ENCODE results near the gene CUX1. TPM values are rescaled to one million over a fixed set of nuclear protein-coding genes. Genes with fewer than 3 reads are reported as not detected.

The CUX1 gene
- total RNA-seq, 4 donors from 2014 or later, result 56.9 to 124 (median 93.2) TPM

DNA sequence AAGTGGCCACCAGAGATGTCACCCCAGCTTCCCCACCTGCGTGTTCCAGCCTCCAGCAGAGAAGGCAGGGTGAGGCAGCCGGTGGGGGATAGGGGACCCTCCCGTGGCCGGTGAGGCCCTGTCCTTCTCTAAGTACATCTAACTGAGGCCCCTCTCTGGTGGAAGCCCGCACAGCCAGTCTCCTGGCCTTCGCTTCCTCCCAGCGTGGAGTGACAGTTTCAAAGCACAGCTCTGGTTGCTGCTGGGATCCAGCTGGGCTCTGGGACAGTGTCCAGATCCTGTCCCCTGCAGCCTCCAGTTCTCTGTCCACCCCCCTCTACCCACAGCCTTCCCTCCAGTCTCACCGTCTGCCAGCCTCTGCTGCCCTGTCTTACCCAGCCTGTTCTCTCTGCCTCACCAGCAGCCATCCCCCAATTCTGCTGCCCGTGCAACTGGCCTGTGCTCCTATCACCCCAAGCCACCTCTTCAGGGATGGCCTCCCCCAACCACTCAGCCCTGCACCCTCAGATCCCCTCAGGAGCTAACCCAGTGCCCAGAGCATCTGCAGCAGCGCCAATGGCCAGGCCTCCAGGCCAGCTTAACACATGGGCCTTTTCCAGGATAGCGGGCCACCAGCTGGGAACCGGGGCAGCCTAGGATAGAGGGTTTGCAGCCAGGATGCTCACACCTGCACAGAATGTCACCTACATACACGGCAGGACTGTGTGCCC lies 452.9 kb downstream of the CUX1 start:
- TF ChIP-seq, protein P1, sequence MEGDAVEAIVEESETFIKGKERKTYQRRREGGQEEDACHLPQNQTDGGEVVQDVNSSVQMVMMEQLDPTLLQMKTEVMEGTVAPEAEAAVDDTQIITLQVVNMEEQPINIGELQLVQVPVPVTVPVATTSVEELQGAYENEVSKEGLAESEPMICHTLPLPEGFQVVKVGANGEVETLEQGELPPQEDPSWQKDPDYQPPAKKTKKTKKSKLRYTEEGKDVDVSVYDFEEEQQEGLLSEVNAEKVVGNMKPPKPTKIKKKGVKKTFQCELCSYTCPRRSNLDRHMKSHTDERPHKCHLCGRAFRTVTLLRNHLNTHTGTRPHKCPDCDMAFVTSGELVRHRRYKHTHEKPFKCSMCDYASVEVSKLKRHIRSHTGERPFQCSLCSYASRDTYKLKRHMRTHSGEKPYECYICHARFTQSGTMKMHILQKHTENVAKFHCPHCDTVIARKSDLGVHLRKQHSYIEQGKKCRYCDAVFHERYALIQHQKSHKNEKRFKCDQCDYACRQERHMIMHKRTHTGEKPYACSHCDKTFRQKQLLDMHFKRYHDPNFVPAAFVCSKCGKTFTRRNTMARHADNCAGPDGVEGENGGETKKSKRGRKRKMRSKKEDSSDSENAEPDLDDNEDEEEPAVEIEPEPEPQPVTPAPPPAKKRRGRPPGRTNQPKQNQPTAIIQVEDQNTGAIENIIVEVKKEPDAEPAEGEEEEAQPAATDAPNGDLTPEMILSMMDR (IDR thresholded peaks at IDR 0.05), result no peak
- no peak for TF ChIP-seq POLR2A (IDR thresholded peaks at IDR 0.05)
- Histone ChIP-seq H3K27ac (no peak overlapping the region), H3K27me3 (no peaks in the 10 kb centered on the region), H3K9me3 (no peaks in the 10 kb centered on the region), H3K4me3 (no peak overlapping the region), H3K4me1 (peaks cover 0 to 11% (median 2%) of the 10 kb centered on the region in 4 donors), H3K36me3 (no peaks in the 10 kb centered on the region)
- no peak for DNase-seq
- intact Hi-C loops (cut with DNase I; ENCODE audit: low total_unique reads), result loop anchor here (2.0 to 5.0 kb wide), 2 partner anchors 668 to 728 kb away; no protein-coding TSS in a partner anchor
- 78% methylated on average over 10 of the region's 13 CpGs; no CpG with 5 or more reads in 1 of the 2 donors for WGBS, 2 donors (ENCODE audit: low coverage in 1 of 2)
- in situ Hi-C loops (cut with MboI; ENCODE audit: low pct_ligation_motif_present in 1 of 4, low pct_unique_long_range_greater_than_20kb in 1 of 4, low sequenced_read_pairs in 3 of 4), result loop anchor here (5.0 to 10.0 kb wide), 2 partner anchors 726 to 728 kb away; no protein-coding TSS in a partner anchor

DNA sequence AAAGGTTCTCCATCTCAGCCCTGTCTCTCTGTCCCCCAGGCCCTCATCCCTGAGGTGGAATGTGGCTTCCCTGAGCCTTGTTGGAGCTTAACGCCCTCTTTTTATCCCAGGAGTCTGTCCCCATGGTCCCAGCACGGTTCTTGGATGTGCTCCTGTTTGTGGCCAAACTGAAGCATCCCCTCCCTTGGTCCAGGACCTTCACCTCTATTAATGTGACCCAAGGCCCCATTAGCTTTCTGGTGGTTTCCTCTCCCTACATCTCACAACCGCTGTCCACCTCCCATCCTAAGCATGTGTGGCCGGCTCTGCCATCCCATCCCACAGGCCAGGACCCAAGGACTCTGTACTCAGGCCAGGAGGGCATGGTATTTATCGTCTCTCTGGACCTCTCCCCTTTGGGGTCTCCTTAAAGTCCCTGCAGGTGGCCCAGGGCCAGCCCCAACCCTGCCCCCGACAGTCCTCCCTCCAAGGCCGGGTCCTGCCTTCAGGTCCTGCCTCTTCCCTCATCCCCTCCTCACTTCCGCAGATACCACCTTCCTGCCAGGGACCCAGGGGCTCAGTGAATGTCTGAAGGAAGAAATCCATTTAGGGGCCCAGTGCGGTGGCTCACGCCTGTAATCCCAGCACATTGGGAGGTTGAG lies 453.9 kb downstream of the CUX1 start:
- in situ Hi-C loops (cut with MboI; ENCODE audit: low pct_ligation_motif_present in 1 of 4, low pct_unique_long_range_greater_than_20kb in 1 of 4, low sequenced_read_pairs in 3 of 4), result loop anchor here (5.0 to 10.0 kb wide), 2 partner anchors 726 to 729 kb away; no protein-coding TSS in a partner anchor
- Histone ChIP-seq H3K27ac (no peak overlapping the region), H3K4me3 (no peak overlapping the region)

DNA sequence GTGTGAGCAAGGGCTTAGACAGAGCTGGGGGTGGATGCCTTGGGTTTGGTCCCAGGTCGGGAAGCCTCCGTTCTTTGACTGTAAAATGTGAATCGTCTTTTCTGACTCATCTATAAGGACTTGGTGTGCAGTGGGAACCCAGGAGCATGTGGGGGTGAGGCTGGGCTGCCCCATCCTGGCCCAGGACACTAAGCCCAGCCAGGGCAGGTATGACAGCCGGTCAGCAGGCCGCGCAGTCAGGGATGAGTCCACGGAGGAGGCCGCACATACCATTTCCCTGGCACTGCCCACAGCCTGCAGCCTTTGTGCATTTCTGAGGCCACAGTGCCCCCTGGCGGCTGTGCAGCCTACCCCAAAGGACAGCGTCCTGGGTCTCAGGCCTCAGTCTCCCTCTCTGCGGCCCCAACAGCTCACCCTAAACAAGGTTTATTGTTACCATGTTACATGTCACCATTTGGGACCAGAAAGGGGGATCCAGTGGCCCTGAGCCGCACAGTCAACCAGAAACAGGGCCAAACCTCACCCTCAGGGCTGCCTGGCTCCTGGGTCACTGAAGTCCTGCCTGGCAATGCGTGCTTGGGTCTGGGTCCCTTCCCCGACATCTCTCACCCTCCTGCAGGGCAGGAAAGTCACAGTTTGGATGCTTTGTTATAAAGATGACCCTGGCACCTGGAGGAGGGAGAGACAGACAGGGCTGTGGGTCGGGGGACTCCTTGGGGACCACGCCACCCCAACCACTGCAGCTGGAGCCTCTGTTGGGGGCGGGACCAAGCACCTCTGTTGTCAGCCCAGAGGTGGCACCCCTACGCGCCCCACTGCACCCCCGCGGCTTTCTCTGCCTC lies 454.9 kb downstream of the CUX1 start:
- intact Hi-C loops (cut with DNase I; ENCODE audit: low total_unique reads), result loop anchor here (5.0 kb wide), 1 partner anchor 730 kb away; no protein-coding TSS in a partner anchor
- in situ Hi-C loops (cut with MboI; ENCODE audit: low pct_ligation_motif_present in 1 of 4, low pct_unique_long_range_greater_than_20kb in 1 of 4, low sequenced_read_pairs in 3 of 4), result loop anchor here (5.0 to 10.0 kb wide), 2 partner anchors 727 to 730 kb away; no protein-coding TSS in a partner anchor
- H3K27me3 ChIP-seq, result no peaks in the 10 kb centered on the region
- no peak overlapping the region for H3K4me3 ChIP-seq
- H3K4me1 ChIP-seq, result peaks cover 0 to 11% (median 2%) of the 10 kb centered on the region in 4 donors
- H3K9me3 ChIP-seq, result no peaks in the 10 kb centered on the region
- WGBS, 2 donors (ENCODE audit: low coverage in 1 of 2), result 46 to 53% methylated on average over 3 to 20 of the region's 21 CpGs
- H3K27ac ChIP-seq, result no peak overlapping the region
- TF ChIP-seq, protein P1 (IDR thresholded peaks at IDR 0.05), result peak; percentile 90 to 93 (median 90)
- no peak for TF ChIP-seq EP300 (IDR thresholded peaks at IDR 0.05; ENCODE audit: low read depth)
- DNase-seq, result peak; percentile 83
- H3K36me3 ChIP-seq, result no peaks in the 10 kb centered on the region

More for the DNA sequence above, 453.9 kb downstream of the CUX1 start:
- H3K9me3 ChIP-seq, result no peaks in the 10 kb centered on the region
- TF ChIP-seq EP300 (IDR thresholded peaks at IDR 0.05; ENCODE audit: low read depth) (no peak), POLR2AphosphoS5 (IDR thresholded peaks at IDR 0.05) (no peak), POLR2A (IDR thresholded peaks at IDR 0.05) (no peak)
- TF ChIP-seq, protein P1 (IDR thresholded peaks at IDR 0.05), result no peak
- DNase-seq, result no peak
- intact Hi-C loops (cut with DNase I; ENCODE audit: low total_unique reads), result loop anchor here (2.0 to 5.0 kb wide), 2 partner anchors 668 to 729 kb away; no protein-coding TSS in a partner anchor
- no peaks in the 10 kb centered on the region for H3K36me3 ChIP-seq
- 93 to 97% methylated on average over 3 to 10 of the region's 10 CpGs for WGBS, 2 donors (ENCODE audit: low coverage in 1 of 2)
- no peaks in the 10 kb centered on the region for H3K27me3 ChIP-seq
- peaks cover 0 to 11% (median 2%) of the 10 kb centered on the region in 4 donors for H3K4me1 ChIP-seq
